GM18868 (cell line): ENCODE results near the gene VIPR1.

Experiments used
- ATAC-seq: cut with Tn5 transposase; IDR thresholded peaks from one replicate; pipeline ENCODE4 v1.9.1; 2021; ENCODE audit warnings: mild to moderate bottlenecking, moderate library complexity; ENCODE audit not compliant: unreplicated experiment

Gene VIPR1

DNA sequence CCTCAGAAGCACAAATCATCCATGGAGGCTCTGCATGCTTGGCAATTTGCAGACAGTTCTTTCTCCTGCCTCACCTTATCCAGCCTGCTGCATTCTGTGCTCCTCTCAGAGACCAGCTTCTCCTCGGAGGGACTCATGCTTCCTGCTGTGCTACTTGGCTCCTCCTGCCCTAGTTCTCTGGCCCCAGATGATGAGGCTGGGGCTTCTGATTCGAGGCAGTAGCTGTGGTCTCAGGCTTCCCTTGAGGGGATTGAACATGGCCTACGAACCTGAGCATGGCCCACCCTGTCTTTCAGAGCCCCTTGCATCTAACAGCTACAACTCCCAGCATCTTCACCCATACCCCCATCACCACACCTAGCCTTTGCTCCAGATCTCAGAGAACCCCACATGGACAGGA is 6.7 kb downstream of the VIPR1 start:
- no peak for ATAC-seq

DNA sequence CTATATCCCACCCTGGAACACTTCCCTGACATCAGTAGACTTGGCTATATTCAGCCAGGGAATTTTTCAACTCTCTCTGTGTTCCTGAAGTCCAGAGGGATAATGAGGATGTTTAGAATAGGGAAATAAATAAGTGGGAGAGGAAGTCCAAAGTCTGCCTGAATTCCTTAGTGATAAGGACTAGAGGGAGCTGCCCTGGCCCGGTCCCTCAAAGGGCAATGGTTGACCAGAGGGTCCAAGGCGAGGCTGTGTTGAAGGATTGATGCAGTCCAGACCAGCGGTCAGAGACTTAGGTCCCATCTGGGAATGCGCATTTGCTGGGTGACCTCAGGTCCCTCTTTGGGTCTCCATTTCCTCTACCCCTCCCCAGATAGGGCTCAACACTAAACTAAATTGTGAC is 7.9 kb downstream of the VIPR1 start:
- ATAC-seq: no peak

DNA sequence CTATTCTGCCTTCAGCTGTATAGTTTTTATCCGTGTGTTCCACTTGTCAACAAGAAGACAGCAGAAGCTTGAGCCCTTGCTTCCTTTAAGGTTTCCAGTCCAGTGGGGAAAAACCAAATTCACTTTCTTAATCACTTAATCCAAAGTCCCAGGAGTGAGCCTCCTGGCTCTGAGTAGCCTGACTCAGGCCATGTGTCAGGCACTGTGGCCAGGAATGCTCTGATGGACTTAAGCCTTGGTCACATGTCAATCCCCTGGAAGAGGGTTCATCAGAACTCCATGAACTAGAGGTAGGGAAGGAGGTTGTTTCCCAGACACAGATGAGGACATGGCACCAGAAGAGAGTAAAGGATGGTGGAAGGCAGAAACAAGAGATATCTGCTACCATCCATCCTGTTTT is 8.8 kb downstream of the VIPR1 start:
- no peak for ATAC-seq

DNA sequence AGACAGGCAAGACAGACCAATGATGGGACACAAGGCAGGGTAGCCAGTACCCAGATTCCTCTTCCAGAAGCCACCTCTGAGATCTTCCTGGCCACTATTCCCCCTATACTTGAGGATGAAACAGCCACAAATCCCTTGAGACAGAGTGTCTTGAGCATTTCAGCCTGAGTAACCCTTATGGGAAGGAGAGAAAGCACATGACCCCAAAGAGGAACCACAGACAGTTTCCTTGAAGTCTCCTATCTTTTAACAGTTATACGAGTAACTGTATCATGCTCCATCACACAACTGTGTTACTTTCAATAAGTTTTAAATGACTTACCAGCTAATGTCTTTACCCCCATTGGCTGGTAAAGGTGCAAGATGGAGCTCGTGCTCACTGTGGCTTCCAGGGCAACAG is 9.3 kb downstream of the VIPR1 start:
- no peak for ATAC-seq

DNA sequence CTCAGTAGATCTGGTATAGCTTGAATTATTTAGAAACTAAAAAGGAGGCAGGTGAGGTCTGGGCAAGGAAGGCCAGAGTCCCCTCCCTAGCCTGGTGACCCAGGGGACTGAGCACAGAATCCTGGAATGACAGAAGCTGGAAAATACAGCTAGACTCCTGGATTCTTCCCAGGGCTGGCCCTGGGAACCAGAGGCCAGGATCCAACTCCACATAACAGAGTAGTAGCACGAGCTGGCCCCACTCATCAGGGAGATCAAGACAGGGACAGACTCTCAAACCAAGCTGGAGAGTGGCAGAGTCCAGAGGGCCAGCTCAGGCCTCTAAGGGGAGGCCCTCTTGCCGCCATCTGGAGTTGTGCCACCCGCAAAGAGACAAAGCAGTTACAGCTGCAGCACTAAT is 10.7 kb downstream of the VIPR1 start:
- ATAC-seq: no peak

DNA sequence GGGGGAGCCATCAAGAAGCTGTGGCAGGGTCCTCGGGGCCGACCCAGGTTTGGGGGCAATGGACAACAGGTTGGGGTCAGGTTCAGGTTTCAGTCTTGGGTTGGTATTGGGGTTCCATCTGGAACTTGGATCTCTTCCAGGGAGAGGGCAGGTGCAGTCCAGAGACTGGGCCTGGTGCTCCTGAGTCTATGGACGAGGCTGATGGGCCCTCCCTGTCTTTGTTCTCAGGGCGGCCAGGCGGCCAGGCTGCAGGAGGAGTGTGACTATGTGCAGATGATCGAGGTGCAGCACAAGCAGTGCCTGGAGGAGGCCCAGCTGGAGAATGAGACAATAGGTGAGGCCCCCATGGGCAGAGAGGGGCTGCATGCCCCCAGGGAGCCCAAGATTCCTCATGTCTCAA is 11.1 kb downstream of the VIPR1 start:
- ATAC-seq: no peak

DNA sequence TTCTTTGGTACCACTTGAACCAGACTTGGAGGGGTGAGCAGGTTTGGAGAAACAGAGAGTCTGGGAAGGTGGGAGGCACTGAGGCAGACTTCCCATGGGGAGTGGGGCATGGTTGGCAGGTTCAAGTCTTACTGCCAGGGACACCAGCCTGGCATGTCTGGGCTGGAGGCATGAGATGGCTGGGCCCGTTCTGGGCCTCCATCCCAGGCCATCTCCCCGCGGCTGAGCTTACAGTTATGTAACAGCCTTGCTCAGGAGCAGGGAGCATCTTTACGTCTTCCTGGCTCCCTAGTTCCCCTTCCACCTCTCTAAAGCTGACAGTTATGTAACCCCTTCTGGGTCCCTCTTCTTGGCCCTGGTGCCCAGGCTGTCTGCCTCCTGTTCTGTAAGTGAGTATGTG is 12.4 kb downstream of the VIPR1 start:
- no peak for ATAC-seq

DNA sequence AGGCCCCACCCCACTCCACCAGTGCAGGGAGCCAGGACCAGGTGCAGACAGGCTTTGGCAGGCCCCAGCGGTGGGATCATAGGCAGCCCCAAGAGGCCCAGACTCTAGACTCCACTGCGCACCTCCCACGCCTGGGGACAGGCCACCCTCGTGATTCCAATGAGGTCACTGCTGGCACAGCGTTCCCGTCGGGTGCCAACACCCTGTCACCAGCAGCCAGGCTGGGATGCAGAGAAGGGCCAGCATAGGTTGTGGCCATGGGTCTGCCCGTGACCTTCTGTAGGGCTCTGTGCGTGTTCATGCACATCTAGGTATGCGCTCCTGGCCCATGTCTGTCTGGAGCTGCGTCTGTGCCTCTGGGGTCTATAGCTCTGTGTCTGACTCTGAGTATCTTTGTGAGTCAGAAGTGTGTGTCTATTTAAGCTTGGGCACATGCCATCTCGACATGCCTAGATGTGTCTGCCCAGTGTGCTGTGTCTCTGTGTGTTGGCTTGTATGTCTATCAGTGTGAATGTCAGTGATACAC is 13.0 kb downstream of the VIPR1 start:
- no peak for ATAC-seq

DNA sequence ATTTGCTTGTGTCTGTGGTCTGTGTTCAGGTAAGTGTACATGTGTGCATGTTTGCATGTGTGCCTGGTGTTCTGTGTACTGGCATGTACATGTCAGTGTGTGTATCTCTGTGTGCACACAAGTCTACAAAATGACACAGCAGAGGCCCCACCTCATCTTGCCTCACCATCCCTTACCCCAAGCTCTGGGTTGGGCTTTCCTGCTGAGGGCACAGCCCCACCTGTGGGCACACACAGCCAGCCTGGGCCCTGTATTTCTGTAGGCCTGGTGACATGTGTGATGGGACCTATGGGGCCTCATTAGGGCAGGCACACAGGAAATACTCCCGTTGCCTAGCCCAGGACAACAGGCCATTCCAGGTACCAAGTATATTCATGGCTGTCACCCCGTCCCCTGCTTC is 13.5 kb downstream of the VIPR1 start:
- no peak for ATAC-seq

DNA sequence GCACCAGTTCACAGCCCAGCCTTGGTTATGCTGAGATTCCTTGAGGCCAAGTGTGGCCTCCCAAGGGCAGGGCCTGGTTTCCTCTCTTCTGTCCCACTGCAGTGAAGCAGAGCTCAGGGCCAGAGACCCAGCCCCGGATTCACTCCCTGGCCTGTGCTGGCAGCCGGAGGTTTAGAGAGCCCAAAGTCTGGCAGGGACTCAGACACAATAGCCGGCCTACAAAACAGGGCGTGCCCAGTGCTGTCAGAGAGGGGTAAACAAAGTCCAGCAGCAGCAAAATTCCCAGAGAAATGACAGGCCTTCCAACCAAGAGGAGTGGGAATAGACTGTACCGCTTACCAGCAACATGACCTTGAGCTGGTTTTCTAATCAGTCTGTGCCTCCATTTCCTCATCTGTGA is 14.0 kb downstream of the VIPR1 start:
- no peak for ATAC-seq

DNA sequence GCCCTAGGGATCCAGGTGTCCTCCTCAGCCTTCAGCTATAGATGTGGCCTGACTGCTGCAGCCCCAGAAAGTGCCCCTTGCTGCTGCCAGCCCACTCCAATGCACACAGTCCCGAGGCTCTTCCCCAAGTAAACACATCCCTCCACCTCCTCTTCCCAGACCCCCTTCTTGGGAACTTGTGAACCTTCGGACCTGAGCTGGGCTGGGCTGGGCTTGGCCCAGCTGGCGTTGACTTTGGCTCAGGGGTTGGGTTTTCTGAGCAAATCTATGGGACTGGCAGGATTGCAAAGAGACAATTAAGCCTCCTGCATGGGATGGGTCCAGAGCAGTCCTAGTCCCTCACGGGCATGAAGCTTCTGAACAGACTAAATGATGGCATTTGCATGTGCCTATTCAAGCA is 14.7 kb downstream of the VIPR1 start:
- ATAC-seq: no peak

DNA sequence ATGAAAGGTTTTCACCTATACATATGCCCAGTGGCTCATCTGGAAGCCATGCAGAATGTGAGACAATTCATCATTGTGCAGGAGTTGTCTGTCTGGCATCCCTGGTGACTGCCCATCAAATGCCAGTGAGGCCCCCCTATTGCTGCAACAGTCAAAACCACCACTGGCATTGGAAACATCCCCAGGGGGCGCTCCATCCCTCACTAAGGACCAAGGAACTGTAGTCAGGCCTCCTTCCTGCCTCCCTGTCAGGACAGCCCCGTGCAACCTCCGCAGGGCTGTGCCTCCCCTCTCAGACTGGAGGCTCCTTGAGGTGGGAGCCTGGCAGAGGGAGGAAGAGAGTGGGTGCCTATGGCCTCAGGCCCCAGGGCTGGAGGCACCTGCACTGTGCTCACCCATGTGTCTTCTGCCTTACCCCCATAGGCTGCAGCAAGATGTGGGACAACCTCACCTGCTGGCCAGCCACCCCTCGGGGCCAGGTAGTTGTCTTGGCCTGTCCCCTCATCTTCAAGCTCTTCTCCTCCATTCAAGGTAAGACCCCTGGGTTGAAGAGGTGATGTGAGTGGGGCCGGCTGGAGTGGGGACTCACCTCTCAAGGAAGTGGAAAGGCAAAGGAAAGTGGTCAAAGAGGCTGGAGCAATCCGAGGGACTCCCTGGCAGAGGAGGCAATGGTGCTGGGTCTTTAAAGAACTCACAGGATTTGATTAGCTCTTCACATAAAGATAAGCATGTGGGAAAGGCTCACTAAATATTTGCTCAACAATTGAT is 16.5 kb downstream of the VIPR1 start:
- ATAC-seq: no peak

DNA sequence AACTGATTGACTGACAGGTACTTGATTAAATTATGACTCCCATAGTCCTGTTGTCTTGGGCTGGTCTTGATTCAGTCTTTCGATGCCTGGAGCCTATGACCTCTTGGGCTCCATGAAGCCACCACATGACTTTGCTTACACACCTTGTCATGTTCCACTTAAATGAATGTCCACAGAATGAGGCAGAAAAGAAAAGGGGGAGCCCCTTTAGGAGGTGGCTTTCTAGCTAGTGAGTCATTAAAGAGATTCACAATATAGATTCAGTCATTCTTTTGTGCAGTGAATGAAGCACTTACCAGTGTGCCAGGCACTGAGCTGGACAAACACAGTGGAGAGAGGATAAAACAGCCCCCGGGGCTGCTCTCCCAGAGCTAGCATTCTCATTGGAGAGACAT is 17.1 kb downstream of the VIPR1 start:
- peak; percentile 48 for ATAC-seq

DNA sequence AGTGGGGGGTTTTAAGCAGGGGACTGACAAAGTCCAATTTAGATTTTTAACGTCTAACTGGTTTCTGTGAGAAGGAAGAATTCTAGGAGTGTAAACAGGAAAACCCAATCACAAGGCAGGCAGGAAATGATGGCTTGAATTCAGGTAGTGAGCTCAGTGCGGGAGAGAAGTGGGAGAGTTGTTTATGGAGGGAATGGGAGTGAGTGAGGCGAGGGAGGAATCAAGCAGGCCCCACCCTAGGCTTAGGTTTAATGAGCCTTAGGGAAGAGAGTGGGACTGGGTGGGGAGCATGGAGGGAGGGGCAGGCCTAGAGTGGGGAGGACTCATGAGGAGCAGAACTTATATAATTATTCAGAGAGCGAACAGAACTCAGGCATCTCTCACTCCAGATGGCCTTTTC is 17.9 kb downstream of the VIPR1 start:
- no peak for ATAC-seq

DNA sequence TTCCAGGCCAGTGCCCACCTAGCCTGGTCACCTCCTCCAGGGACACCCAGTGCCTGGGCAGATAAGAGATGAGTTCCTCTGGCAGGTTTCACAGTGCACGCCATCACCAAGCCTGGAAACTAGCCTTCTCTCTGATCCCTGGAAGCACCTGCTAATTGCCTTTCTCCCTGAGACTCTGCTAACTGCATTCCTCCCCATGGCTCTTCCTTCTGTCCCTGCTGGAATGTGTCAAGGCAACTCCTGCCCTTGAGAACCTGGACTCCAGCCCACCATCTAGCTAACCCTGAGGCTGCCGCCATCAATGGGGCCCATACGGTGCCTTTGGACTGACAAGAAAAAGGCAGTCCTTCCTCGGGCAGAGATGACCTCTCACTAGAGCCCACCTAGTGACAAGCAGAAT is 18.5 kb downstream of the VIPR1 start:
- ATAC-seq: no peak

DNA sequence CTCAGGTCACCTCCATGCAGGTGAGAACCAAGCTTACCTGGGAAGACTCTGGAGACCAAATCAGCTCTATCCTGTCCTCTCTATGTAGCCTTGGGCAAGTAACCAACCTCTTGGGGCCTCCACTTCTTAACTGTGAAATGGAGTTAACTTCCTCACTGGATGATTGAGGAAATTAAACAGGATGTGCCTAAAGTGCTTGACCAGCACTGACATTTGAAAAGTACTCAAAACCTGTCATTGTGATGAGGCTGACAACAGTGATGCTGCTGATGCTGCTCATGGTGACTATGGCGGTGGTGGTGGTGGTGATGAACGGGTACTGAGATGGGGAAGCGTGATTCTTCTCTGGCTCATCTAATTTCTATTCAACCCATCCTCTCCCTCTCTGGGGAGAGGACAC is 22.3 kb downstream of the VIPR1 start:
- ATAC-seq: no peak

DNA sequence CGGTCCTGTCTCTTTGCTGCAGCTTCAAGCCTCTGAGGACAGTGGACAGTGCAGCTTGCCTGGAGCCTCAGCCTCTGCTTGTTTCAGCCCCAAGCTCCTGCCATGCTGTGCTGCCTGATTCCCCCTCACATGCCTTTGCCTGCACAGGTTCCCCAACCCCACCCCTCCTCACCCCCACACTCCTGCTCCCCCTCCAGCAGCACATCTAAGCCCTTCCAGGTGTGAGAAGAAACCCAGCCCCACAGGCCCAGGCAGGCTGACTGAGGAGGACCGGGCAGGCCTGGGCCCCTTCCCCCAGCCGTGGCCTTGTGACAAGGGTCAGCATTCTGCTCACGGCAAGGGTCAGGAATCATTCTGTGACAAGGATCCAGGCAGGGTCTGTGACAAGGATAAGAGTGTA is 22.8 kb downstream of the VIPR1 start:
- ATAC-seq: no peak

DNA sequence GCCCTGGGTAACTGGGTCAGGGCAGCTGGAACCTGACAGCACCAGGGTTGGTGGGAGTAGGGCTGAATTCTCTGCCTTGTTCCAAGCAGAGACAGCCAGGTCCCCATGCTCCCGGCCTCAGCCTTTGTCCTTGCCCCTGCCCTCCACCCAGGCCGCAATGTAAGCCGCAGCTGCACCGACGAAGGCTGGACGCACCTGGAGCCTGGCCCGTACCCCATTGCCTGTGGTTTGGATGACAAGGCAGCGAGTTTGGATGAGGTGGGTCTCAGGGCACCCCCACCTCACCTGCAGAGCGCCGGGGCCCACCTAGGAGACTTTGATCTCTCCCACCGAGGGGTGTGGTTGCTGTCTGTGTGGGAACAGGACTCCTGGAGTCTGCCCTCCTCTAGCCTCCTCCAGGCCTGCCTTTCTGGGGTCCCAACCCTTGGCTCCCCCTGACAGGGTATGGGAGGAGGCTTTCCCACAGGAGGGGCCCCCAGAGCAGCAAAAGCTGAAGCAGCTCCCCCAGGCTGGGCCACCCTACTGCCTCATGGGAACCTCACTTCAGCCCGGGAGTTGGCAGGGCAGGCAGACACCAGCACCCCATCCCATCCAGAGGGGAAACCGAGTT is 23.4 kb downstream of the VIPR1 start:
- no peak for ATAC-seq

DNA sequence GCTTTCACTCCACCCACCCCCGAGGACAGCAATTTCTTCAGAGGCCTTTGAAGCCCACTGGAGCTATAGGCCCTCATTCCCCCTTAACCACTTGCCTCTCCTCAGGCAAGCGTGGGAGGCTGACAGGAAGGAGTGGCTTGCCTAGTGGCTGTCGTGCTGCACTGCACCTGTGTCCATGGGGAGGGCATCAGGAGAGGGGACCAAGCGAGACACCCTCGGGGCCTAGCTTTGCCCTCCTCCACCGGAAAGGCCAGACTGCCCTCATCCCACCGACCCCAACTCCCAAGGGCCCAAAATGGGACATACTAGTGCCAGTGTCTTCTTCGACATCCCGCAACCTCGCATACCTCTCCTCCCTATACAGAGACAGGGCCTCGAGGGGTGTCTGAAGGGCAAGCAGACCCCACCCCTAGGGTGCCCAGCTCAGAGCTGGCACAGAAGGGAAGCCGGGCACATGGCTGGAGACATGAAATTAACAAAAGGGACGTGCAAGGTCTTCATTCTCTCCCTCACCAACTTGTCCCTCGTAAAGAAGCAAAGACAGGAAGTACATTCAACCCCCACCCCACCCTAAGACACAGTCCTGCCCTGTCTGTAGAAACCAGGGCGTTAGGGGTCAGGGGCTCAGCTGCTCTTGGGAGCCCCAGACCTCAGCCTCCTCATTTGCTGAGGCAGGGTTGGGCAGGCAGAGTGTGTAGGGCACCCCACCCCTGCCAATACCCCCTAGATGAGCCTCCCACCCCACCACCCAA is 24.3 kb downstream of the VIPR1 start:
- ATAC-seq: peak; percentile 63

DNA sequence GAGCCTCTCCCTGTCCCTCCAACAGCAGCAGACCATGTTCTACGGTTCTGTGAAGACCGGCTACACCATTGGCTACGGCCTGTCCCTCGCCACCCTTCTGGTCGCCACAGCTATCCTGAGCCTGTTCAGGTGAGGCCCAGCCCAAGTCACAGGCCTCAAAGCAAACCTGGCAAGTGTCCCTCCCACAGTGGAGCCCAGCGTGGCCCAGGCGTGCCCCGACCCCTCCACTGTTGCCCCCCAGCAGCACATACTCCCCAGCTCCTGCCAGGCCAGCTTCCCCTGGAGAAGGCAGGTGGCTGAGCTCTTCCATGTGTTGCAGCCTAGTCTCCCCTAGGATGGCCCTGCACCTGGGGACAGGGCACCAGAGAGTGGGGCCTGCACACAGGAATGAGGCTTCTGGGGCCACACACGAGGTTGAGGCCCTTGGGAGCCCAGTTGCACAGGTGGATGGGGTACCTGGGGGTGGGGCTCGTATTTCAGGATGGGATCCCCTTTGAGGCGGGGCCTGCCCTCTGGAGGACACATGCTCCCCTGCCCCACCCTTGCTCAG is 25.0 kb downstream of the VIPR1 start:
- ATAC-seq: no peak

DNA sequence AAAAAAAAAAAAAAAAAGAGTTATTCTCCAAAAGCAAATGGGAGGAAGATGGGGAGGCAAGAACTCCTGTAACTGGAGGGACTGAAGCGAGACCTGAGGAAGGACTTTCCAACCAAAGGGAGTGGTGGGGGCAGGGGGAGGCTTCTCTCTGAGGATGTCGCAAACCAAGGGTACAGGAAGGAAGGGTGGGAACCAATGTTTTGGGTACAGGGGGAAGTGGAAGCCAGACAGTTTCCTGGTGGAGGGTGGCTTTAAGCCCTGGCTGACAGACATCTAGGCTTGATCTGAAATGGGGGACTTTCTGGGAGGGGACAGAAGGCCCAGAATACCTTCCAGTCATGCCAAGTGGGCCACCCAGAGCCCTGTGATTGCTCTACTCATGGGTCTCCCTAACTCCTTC is 27.0 kb downstream of the VIPR1 start:
- ATAC-seq: no peak

DNA sequence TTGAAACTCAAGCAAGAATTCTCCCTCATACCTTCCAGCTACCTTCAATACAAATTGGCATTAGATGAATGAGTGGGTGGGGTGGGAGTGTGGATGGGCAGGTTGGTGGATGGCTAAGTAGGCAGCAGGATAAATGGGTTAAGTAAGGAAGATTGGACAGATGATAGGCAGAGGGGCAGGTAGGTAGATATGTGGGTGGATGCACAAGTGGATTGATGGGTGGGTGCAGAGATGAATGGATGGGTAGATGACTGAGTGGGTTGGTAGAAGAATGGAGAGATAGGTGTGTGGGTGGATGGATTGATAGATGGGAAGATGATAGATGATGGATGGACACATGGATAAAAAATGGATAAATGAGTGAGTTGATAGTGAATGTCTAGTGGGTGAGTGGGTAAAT is 27.6 kb downstream of the VIPR1 start:
- no peak for ATAC-seq
